NK-92 (cell line): Measurements from ENCODE around the gene MYO1F.
"Not testable (repeated sequence)": the region's sequence is repeated elsewhere in the genome, so short reads cannot be mapped to it uniquely, and the experiment has no call there.

Source experiments
- DNase-seq: peaks from one replicate; lab custom pipeline; 2025; ENCODE audit not compliant: unreplicated experiment; lab: John Stamatoyannopoulos, UW

Gene MYO1F

GRCh38 chr19:8577247-8577646 lies at the start of gene MYO1F:
TSS of gene MYO1F (minus strand) at chr19:8577442. CDS start at chr19:8577309, 133 bp downstream.
- DNase-seq: no peak

- no peak for DNase-seq
Observed at GRCh38 chr19:8626842-8627241, 49.6 kb upstream of the MYO1F start.

- not testable (repeated sequence) for DNase-seq
Observed at GRCh38 chr19:8622886-8623285, 45.6 kb upstream of the MYO1F start.

DNA sequence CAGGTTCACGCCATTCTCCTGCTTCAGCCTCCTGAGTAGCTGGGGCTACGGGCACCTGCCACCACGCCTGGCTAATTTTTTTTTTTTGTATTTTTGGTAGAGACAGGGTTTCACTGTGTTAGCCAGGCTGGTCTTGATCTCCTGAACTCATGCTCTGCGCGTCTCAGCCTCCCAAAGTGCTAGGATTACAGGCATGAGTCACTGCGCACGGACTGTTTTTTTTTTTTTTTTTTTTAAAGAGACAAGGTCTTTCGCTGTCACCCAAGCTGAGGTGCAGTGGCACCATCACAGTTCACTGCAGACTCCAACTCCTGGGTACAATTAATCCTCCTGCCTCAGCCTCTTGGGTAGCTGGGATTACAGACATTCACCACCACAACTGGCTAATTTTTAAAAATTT lies 41.5 kb upstream of the MYO1F start:
- no peak for DNase-seq

- no peak for DNase-seq
Observed at GRCh38 chr19:8617984-8618383, 40.7 kb upstream of the MYO1F start.

DNA sequence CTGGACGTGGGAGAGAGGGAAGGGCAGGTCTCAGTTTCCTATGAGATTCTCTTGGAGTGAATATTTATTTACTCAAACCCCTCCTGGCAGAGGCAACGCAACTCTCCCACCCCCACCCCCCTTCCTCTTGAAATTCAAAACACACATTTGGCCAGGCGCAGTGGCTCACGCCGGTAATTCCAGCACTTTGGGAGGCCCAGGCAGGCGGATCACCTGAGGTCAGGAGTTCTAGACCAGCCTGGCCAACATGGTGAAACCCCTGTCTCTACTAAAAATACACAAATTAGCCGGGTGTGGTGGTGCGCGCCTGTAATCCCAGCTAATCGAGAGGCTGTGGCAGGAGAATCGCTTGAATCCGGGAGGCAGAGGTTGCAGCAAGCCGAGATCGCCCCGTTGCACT lies 40.1 kb upstream of the MYO1F start:
- not testable (repeated sequence) for DNase-seq

- no peak for DNase-seq
Observed at GRCh38 chr19:8616861-8617260, 39.6 kb upstream of the MYO1F start.

GRCh38 chr19:8615813-8616596 lies 38.8 kb upstream of the MYO1F start:
- no peak for DNase-seq

DNA sequence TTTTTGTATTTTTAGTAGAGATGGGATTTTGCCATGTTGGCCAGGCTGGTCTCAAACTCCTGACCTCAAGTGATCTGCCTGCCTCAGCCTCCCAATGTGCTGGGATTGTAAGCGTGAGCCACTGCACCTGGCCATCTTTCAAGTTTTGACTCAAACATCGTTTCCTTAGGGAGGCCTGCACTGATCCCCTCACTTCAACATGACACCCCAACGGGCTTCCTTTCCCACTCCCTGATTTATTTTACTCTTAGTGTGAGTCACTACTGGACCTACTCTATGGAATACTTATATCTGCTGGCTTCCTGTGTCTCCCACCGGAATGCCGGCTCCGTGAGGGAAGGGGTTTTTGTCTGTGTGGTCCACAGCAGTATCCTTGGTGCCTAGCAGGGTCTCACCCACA lies 37.8 kb upstream of the MYO1F start:
- no peak for DNase-seq

- DNase-seq: no peak
Observed at GRCh38 chr19:8614455-8614854, 37.2 kb upstream of the MYO1F start.

DNA sequence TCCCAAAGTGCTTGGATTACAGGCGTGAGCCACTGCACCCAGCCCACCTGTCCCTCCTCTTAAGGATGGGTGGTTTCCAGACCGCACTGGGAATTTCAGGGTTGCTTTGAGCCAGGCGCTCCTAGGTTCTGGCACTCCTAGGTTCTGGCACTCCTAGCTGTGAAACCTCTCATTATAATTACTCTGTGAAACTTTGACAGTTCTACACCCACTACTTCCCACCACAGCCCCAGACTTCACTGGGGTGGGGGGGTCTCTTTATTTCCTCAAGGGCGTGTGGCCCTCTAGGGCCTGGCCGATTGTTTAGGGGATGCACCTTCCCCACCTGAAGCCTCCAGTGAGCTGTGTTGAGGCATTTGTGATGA lies 35.5 kb upstream of the MYO1F start:
- DNase-seq: no peak

GRCh38 chr19:8611877-8612806 lies 34.9 kb upstream of the MYO1F start:
- no peak for DNase-seq

- no peak for DNase-seq
Observed at GRCh38 chr19:8611391-8611876, 34.2 kb upstream of the MYO1F start.

DNA sequence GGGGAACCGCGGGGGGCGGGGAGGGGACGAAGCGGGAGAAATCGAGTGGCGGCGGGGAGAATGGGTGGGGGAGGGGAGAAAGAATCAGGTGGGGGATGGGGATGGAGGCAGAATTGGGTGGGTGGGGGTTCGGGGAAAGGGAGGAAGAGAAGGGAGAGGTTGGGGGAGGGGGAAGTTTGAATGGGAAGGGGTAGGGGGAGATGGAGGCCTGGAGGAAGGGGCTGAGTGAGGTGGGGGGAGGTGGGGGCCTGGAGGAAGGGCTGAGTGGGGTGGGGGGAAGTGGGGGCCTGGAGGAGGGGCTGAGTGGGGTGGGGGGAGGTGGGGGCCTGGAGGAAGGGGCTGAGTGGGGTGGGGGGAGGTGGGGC lies 33.7 kb upstream of the MYO1F start:
- DNase-seq: no peak

DNA sequence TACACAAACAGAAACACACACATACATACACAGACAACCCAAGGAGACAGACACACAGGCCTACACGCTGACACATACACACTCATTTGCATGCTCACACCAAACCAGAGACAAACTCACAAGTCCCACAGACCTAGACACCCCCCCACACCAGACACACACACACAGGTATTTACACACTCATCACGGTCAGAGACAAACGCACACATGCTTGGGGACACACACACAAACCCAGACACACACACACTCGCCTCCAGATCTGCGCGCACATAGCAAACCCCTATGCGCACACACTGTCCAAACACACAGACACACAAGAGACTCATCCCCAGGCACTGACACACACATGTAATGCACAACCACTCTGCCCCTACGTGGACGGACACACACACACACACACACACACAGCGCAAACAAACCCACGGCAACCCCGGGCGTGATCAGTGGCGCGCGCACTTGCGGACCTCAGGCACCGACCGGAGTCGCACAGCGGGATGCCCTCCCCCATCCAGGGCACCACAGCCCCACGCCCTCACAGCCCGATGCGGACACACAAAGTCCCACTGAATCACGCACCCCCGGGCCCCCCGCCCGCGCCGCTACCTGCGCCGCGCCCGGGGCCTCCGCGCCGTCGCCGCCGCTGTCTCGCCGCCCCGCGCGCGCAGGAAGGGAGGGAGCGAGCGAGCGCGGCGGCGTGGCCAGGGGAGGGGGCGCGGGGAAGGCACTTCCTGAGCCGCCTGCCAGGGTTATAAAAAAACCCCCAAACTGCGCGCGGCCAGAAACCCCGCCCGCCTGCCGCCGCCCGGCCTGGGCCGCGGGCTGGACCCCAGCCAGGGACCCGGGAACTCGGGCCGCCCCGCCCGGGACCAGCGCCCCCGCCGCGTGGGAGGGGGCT lies 33.0 kb upstream of the MYO1F start, which contains the start of gene ADAMTS10:
Gene ADAMTS10 (minus strand): TSS at position 675 of the 895 bp plus-strand sequence. CDS start 5,005 bp downstream, outside the sequence.
- DNase-seq: no peak

DNA sequence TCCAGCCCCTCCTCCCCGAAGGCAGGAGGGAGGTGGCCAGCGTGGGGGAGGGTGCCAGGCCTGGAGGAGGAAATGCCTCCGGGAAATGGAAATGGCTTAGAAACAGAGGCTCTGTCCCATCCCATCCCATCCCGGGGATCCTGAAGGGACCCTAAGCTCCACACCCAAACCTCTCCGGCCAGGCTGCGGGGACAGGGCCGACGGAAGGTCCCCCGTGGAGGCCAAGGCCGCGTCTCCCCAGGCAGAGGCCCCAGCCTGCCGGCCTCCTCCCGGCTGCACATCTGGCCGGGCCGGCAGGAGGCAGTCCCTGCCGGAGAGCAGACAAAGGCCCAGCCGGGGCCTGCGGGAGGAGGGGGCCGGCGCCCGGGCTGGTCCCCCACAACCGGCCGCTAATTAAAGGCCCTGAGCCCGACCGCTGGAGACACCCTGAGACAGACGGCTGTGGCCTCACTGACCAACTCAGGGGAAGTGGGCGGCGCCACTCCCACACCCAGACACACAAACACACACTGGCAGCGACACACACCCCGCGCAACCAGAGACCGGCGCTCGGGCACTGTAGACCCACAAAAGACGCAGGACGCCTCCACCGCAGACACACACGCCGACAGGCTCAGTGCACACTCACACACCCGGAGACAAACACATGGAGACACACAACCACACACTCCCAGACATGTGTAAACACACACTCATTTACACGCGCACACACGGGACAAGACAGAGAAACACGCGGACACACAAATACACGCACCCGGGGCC lies 32.2 kb upstream of the MYO1F start:
- no peak for DNase-seq

- no peak for DNase-seq
Observed at GRCh38 chr19:8608941-8609278, 31.7 kb upstream of the MYO1F start.

DNA sequence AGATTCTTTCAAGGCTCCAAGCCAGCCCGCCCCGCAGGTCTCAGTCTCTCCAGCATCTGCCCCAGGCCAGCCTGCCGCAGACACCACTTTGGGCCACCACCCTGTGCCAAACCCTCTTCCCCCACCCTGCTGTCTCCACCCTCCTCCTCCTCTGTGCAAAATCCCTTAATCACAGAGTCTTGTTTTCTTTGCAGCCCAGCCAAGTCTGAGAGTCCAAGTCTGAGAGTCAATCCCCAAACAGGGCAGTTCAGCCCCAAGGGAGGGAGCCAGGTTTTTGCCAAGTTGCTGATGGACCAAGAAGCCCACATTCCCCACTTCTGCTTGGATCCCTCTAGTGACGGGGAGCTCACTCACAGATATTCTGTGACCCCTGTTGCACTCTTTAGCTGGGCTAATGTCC lies 30.1 kb upstream of the MYO1F start:
- no peak for DNase-seq

- no peak for DNase-seq
Observed at GRCh38 chr19:8605514-8605913, 28.3 kb upstream of the MYO1F start.

DNA sequence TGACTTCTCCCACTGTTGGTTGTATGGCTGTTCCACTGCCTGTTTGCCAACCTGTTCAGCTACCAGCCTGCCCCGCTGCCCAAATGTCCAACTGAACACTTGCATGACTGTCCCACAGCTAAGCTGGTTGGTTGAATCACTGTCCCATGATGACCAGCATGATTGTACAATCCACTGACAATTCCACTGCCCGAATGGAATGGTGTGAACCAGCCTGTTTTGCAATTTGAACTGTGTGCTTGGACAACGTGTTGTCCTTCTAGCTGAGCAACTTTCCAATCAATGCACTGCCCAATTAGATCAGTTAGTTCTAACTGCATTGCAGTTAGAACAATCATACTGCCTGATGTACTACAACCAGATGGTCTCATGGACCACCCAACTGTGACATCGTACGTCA lies 24.6 kb upstream of the MYO1F start:
- DNase-seq: no peak
